ENCODE data around the gene SRRM5. TPM values are rescaled to one million over a fixed set of nuclear protein-coding genes. Genes with fewer than 3 reads are reported as not detected.
"Not testable (repeated sequence)": the region's sequence is repeated elsewhere in the genome, so short reads cannot be mapped to it uniquely, and the experiment has no call there.

SRRM5 gene
- total RNA-seq, 1 donor from 2014 or later: 0.46 TPM

- DNase-seq (ENCODE audit: low read depth): no peak
- Histone ChIP-seq H3K4me3 (ENCODE audit: low read depth, low read length) (no peak overlapping the region), H3K36me3 (ENCODE audit: control insufficient read depth, insufficient read depth, low read length) (peaks cover 4% of the 10 kb centered on the region), H3K27me3 (ENCODE audit: control insufficient read depth, insufficient read depth, low read length) (no peaks in the 10 kb centered on the region)
- TF ChIP-seq CTCF (IDR thresholded peaks at IDR 0.05; ENCODE audit: insufficient read depth, low read length, poor library complexity, severe bottlenecking): no peak
Observed at GRCh38 chr19:43586346-43586745, 25.5 kb upstream of the SRRM5 start.

- not testable (repeated sequence) for H3K36me3 ChIP-seq (ENCODE audit: control insufficient read depth, insufficient read depth, low read length); DNase-seq (ENCODE audit: low read depth); H3K4me3 ChIP-seq (ENCODE audit: low read depth, low read length); H3K27me3 ChIP-seq (ENCODE audit: control insufficient read depth, insufficient read depth, low read length)
Observed at GRCh38 chr19:43587029-43587428, 24.9 kb upstream of the SRRM5 start.

- DNase-seq (ENCODE audit: low read depth): no peak
- H3K27me3 ChIP-seq (ENCODE audit: control insufficient read depth, insufficient read depth, low read length): no peaks in the 10 kb centered on the region
- peaks cover 6% of the 10 kb centered on the region for H3K36me3 ChIP-seq (ENCODE audit: control insufficient read depth, insufficient read depth, low read length)
- no peak for TF ChIP-seq CTCF (IDR thresholded peaks at IDR 0.05; ENCODE audit: insufficient read depth, low read length, poor library complexity, severe bottlenecking)
- no peak overlapping the region for H3K4me3 ChIP-seq (ENCODE audit: low read depth, low read length)
Observed at GRCh38 chr19:43589277-43589676, 22.6 kb upstream of the SRRM5 start.

- H3K27me3 ChIP-seq (ENCODE audit: control insufficient read depth, insufficient read depth, low read length): no peaks in the 10 kb centered on the region
- no peak for TF ChIP-seq CTCF (IDR thresholded peaks at IDR 0.05; ENCODE audit: insufficient read depth, low read length, poor library complexity, severe bottlenecking)
- peaks cover 6% of the 10 kb centered on the region for H3K36me3 ChIP-seq (ENCODE audit: control insufficient read depth, insufficient read depth, low read length)
- no peak for DNase-seq (ENCODE audit: low read depth)
- H3K4me3 ChIP-seq (ENCODE audit: low read depth, low read length): no peak overlapping the region
Observed at GRCh38 chr19:43589678-43590077, 22.2 kb upstream of the SRRM5 start.

GRCh38 chr19:43591904-43592772 is 19.8 kb upstream of the SRRM5 start:
- Histone ChIP-seq H3K36me3 (ENCODE audit: control insufficient read depth, insufficient read depth, low read length) (peaks cover 4% of the 10 kb centered on the region), H3K27me3 (ENCODE audit: control insufficient read depth, insufficient read depth, low read length) (no peaks in the 10 kb centered on the region), H3K4me3 (ENCODE audit: low read depth, low read length) (no peak overlapping the region)
- no peak for DNase-seq (ENCODE audit: low read depth)
- TF ChIP-seq CTCF (IDR thresholded peaks at IDR 0.05; ENCODE audit: insufficient read depth, low read length, poor library complexity, severe bottlenecking): no peak

- peaks cover 4% of the 10 kb centered on the region for H3K36me3 ChIP-seq (ENCODE audit: control insufficient read depth, insufficient read depth, low read length)
- TF ChIP-seq CTCF (IDR thresholded peaks at IDR 0.05; ENCODE audit: insufficient read depth, low read length, poor library complexity, severe bottlenecking): no peak
- DNase-seq (ENCODE audit: low read depth): no peak
- no peaks in the 10 kb centered on the region for H3K27me3 ChIP-seq (ENCODE audit: control insufficient read depth, insufficient read depth, low read length)
- no peak overlapping the region for H3K4me3 ChIP-seq (ENCODE audit: low read depth, low read length)
Observed at GRCh38 chr19:43592800-43593350, 19.0 kb upstream of the SRRM5 start.
